Psoas muscle (tissue), 8 donors: ENCODE results near the gene PPP1R36. TPM values are rescaled to one million over a fixed set of nuclear protein-coding genes. Genes with fewer than 3 reads are reported as not detected.

Experiments
- ATAC-seq, 4 donors: fragments of 200-7000 bp; cut with Tn5 transposase; one replicate each; pipeline ENCODE4 v1.9.1; 2020; ENCODE audit warnings: moderate library complexity in 3 of 4, mild to moderate bottlenecking in 2 of 4
- DNase-seq, 2 donors: peaks; one replicate each; pipeline ENCODE4 v3.0.0-alpha.2; 2020
- H3K27ac ChIP-seq: fragments of 200-600 bp; one replicate; pipeline ENCODE4 v1.8.0; 2022
- H3K27me3 ChIP-seq, 3 donors: fragments of 200-600 bp in 1 of 3; one replicate each; pipeline versions ENCODE4 v1.6.1 to v1.8.0; 2013 to 2022; ENCODE audit warnings: low read length in 2 of 3, mild to moderate bottlenecking in 2 of 3, moderate library complexity in 1 of 3; ENCODE audit not compliant: insufficient read depth in 3 of 3
- H3K36me3 ChIP-seq, 2 donors: fragments of 200-600 bp in 1 of 2; one replicate each; pipeline versions ENCODE4 v1.6.1 to v1.8.0; 2013 to 2022; ENCODE audit warnings: low read depth in 1 of 2, mild to moderate bottlenecking in 1 of 2, moderate library complexity in 1 of 2; ENCODE audit not compliant: insufficient read depth in 1 of 2
- H3K4me1 ChIP-seq: fragments of 200-600 bp; one replicate; pipeline ENCODE4 v1.8.0; 2022
- H3K4me3 ChIP-seq: fragments of 200-600 bp; one replicate; pipeline ENCODE4 v1.8.0; 2022; ENCODE audit warnings: mild to moderate bottlenecking
- H3K9me3 ChIP-seq: fragments of 200-600 bp; one replicate; pipeline ENCODE4 v1.8.0; 2022
- CTCF ChIP-seq: fragments of 200-600 bp; IDR thresholded peaks from one replicate; pipeline ENCODE4 v1.8.0; 2022; ENCODE audit warnings: antibody characterized with exemption
- WGBS, 3 donors: extraction: QIAGEN DNeasy Blood & Tissue Kit; methylation state at CpG; one replicate each; pipeline versions ENCODE4 v1.1.6 to v1.1.7; 2013; 5-methylcytosine and 5-hydroxymethylcytosine counted together
- intact Hi-C, 2 donors: fragments of 100-400 bp; cut with DNase I; formaldehyde crosslinking; loops; one replicate each; pipeline versions ENCODE4 v1.11.0 to v1.14.2; 2022
- polyA plus RNA-seq, 3 donors: library from polyadenylated mRNA; stranded (reverse); fragments of 200-250 nt; gene quantifications; one replicate each; pipeline ENCODE4 v1.2.3, GENCODE V29; 2013
- total RNA-seq, 4 donors: library from RNA; stranded (reverse); fragmentation: NEBNext Ultra II Directional in 2 of 4; extraction: Animal tissue kit (Norgen Biotek cat#: 25700) in 2 of 4; gene quantifications; one replicate each; pipeline versions ENCODE4 v1.2.1 to v1.2.4, GENCODE V29; 2021 to 2023
- donor health status: healthy with polysubstance abuse.
- donor health status: DM: no; HTN: no; CAD: no; lungs with moderate emphysema.
- donor health status: Bipolar disorder and iron deficiency.
- donor health status: healthy.
- donor health status: DM: yes; HTN: yes; CAD: no.
- donor health status: DM: no; HTN: no; CAD: no.
- donor health status: DM: no; HTN: no; CAD: no.
- donor health status: DM: yes; HTN: yes; CAD: no.

PPP1R36 gene
- total and polyA plus RNA-seq, 7 donors = 0.16 to 0.86 (median 0.46) TPM; not detected in 2

DNA sequence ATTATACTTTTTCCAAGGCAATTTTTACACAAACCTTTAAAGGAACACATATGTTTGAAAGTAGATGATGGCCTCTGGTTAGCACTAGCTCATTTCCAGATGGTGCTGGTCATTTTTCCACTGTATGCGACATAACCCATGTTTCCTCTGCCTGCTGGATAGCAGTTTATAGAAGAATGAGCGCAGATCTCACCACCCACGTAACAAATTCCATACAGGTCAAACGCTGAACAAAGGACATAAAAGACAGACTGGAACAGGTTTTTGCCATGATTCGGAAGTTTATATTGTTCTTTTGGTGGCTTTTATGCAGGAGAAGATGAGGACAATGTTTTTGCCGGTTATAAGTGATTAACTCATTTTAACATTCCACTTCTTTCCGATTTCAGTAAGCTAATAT, 30.7 kb downstream of the PPP1R36 start:
- Histone ChIP-seq H3K27me3 (no peaks in the 10 kb centered on the region), H3K4me1 (peaks cover 23% of the 10 kb centered on the region), H3K9me3 (no peaks in the 10 kb centered on the region), H3K36me3 (no peaks in the 10 kb centered on the region), H3K27ac (peak overlapping the region; percentile 5), H3K4me3 (no peak overlapping the region)
- intact Hi-C loops = no loop called here
- WGBS, 3 donors = 48 to 60% (median 57%) methylated on average over 7 of the region's 7 CpGs
- ATAC-seq = no peak
- DNase-seq = no peak
- no peak for TF ChIP-seq CTCF

DNA sequence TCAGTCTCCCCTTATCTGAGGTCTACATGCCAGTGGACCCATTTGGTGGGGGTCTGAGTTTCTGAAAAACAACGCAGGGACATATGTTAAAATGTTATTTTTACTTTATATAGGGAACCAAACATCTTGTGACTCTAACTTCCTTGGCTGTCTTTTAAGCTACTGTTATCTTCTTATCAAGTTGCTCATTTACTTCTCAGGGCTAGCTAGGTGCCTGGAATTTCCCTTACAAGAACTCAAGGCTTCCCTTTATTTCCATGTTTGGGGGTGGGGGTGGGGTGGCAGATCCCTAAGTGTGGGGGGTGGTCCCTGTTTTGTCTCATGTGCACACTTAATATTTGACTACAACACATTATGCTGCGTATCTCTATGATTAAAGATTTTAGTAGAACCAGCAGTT, 31.6 kb downstream of the PPP1R36 start:
- Histone ChIP-seq H3K9me3 (no peaks in the 10 kb centered on the region), H3K4me3 (no peak overlapping the region), H3K27ac (peak overlapping the region; percentile 5), H3K4me1 (peaks cover 23% of the 10 kb centered on the region), H3K27me3 (no peaks in the 10 kb centered on the region), H3K36me3 (no peaks in the 10 kb centered on the region)
- no peak for TF ChIP-seq CTCF
- intact Hi-C loops = no loop called here
- ATAC-seq (no peak), DNase-seq (no peak)
- 79 to 81% (median 79%) methylated on average over 2 of the region's 2 CpGs for WGBS, 3 donors

DNA sequence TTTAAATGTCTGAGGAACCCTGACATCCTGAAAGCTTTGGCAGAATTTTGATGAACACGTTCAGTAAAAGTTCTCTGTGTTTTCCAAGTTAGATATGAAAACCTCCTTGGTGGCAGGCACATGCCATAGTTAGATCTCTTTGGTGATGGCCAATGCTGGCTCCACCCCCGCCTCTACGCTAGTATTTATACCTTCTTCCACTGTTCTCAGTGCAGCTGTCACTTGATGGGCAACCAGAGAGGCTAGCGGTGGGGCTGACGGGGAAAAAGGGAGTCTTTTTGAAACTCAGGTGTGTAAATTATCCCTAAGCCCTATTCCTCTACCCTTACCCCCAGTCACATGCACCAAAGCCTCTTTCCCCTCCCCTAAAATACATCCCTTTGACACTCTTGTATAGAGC, 32.1 kb downstream of the PPP1R36 start:
- no peak for TF ChIP-seq CTCF
- Histone ChIP-seq H3K36me3 (no peaks in the 10 kb centered on the region), H3K27me3 (no peaks in the 10 kb centered on the region), H3K4me3 (no peak overlapping the region), H3K4me1 (peaks cover 23% of the 10 kb centered on the region), H3K27ac (no peak overlapping the region), H3K9me3 (no peaks in the 10 kb centered on the region)
- WGBS, 3 donors = 25 to 53% (median 28%) methylated on average over 5 of the region's 5 CpGs
- peak in 1 of 4 donors; percentile 41 for ATAC-seq
- intact Hi-C loops = no loop called here
- no peak for DNase-seq

GRCh38 chr14:64584190-64584589, 34.4 kb downstream of the PPP1R36 start:
- ATAC-seq (peak; percentile 48 to 86 (median 74)), DNase-seq (no peak)
- WGBS, 3 donors = 60 to 77% (median 76%) methylated on average over 1 of the region's 1 CpG
- peak overlapping the region; percentile 81 for H3K27ac ChIP-seq
- no peaks in the 10 kb centered on the region for H3K27me3 ChIP-seq
- peak overlapping the region; percentile 9 for H3K4me3 ChIP-seq
- H3K9me3 ChIP-seq = no peaks in the 10 kb centered on the region
- intact Hi-C loops = no loop called here
- no peak for TF ChIP-seq CTCF
- H3K4me1 ChIP-seq = peaks cover 23% of the 10 kb centered on the region
- no peaks in the 10 kb centered on the region for H3K36me3 ChIP-seq

DNA sequence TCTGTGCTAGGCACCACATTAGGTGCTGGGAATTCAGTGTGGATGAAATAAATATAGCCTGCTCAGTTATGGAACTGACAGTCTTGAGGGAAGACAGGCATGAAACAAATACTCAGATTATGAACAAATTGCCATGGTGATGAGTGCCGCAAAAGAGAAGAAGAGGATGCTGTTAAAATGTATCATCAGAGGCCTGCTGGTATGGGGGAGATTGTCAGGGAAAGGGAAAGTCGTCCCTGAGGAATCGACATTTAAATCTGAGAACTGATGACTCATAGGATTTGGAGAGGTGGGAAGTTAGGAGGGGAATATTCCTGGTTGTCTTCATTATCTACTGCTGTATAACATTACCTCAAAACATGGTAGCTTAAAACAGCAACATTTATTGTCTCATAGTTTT, 42.0 kb downstream of the PPP1R36 start:
- intact Hi-C loops = no loop called here
- H3K4me1 ChIP-seq = no peaks in the 10 kb centered on the region
- ATAC-seq = no peak

More for the DNA sequence above, 42.0 kb downstream of the PPP1R36 start:
- Histone ChIP-seq H3K36me3 (no peaks in the 10 kb centered on the region), H3K9me3 (no peaks in the 10 kb centered on the region), H3K27ac (no peak overlapping the region), H3K27me3 (no peaks in the 10 kb centered on the region), H3K4me3 (no peak overlapping the region)
- no peak for DNase-seq
- 82 to 85% (median 84%) methylated on average over 3 of the region's 3 CpGs for WGBS, 3 donors
- TF ChIP-seq CTCF = no peak
